GM23338 (cell line): ENCODE results near the gene XXYLT1. TPM values are rescaled to one million over a fixed set of nuclear protein-coding genes. Genes with fewer than 3 reads are reported as not detected.

ENCODE experiments used
- ATAC-seq: fragments of 200-7000 bp; cut with Tn5 transposase; 3 replicates; pipeline ENCODE4 v1.9.1; 2020
- DNase-seq: peaks from one replicate; pipeline ENCODE4 v3.0.0-alpha.2; 2015; ENCODE audit warnings: low spot score
- H2AFZ ChIP-seq: fragments of 200-600 bp; sonication (generic); 2 replicates; pipeline ENCODE4 v1.8.0; 2016; ENCODE audit warnings: antibody characterized with exemption, mild to moderate bottlenecking, moderate library complexity
- H3F3A ChIP-seq: fragments of 200-600 bp; sonication (generic); replicated peaks from 2 replicates; pipeline ENCODE4 v1.8.0; 2017; ENCODE audit warnings: antibody characterized with exemption, mixed run types, low read depth
- H3K27ac ChIP-seq: fragments of 200-600 bp; sonication (generic); 2 replicates; pipeline ENCODE4 v1.6.1; 2016; ENCODE audit warnings: low read depth
- H3K27me3 ChIP-seq: fragments of 200-600 bp; sonication (generic); 2 replicates; pipeline ENCODE4 v1.8.0; 2016; ENCODE audit warnings: mild to moderate bottlenecking, mixed run types, moderate library complexity; ENCODE audit not compliant: insufficient read depth
- H3K36me3 ChIP-seq: fragments of 200-600 bp; sonication (generic); 2 replicates; pipeline ENCODE4 v1.8.0; 2016; ENCODE audit warnings: mild to moderate bottlenecking; ENCODE audit not compliant: insufficient read depth
- H3K4me1 ChIP-seq: fragments of 200-600 bp; sonication (generic); 2 replicates; pipeline ENCODE4 v1.8.0; 2016; ENCODE audit warnings: mild to moderate bottlenecking, moderate library complexity; ENCODE audit not compliant: insufficient read depth
- H3K4me2 ChIP-seq: fragments of 200-600 bp; sonication (generic); 2 replicates; pipeline ENCODE4 v1.7.1; 2017; ENCODE audit warnings: mixed run types
- H3K4me3 ChIP-seq: fragments of 200-600 bp; sonication (generic); 2 replicates; pipeline ENCODE4 v1.6.1; 2016; ENCODE audit warnings: mixed run types
- H3K79me2 ChIP-seq: fragments of 200-600 bp; sonication (generic); replicated peaks from 2 replicates; pipeline ENCODE4 v1.8.0; 2017; ENCODE audit warnings: mild to moderate bottlenecking; ENCODE audit not compliant: insufficient read depth
- H3K9me2 ChIP-seq: fragments of 200-600 bp; sonication (generic); 2 replicates; pipeline ENCODE4 v1.8.0; 2017; ENCODE audit not compliant: insufficient read depth
- H4K20me1 ChIP-seq: fragments of 200-600 bp; sonication (generic); replicated peaks from 2 replicates; pipeline ENCODE4 v1.8.0; 2017; ENCODE audit warnings: mild to moderate bottlenecking; ENCODE audit not compliant: insufficient read depth
- H3K27ac Mint-ChIP-seq: 2 replicates; pipeline ENCODE4 v1.8.0; 2020; ENCODE audit warnings: inconsistent platforms, mild to moderate bottlenecking, moderate library complexity, mixed read lengths
- H3K27me3 Mint-ChIP-seq: 3 replicates; pipeline ENCODE4 v1.8.0; 2022; ENCODE audit warnings: low read depth, mild to moderate bottlenecking, moderate library complexity, mixed read lengths, inconsistent platforms; ENCODE audit not compliant: insufficient read depth, poor library complexity
- H3K36me3 Mint-ChIP-seq: 3 replicates; pipeline ENCODE4 v1.8.0; 2021; ENCODE audit warnings: low read depth, mild to moderate bottlenecking, inconsistent platforms, moderate library complexity, mixed read lengths
- H3K4me1 Mint-ChIP-seq: 3 replicates; pipeline ENCODE4 v1.8.0; 2020; ENCODE audit warnings: mild to moderate bottlenecking, inconsistent platforms, mixed read lengths
- H3K4me3 Mint-ChIP-seq: 3 replicates; pipeline ENCODE4 v1.8.0; 2021; ENCODE audit warnings: moderate library complexity, mild to moderate bottlenecking, inconsistent platforms, mixed read lengths
- H3K9me3 Mint-ChIP-seq: 3 replicates; pipeline ENCODE4 v1.8.0; 2020; ENCODE audit warnings: moderate library complexity, mild to moderate bottlenecking, inconsistent platforms, mixed read lengths
- CREB1 ChIP-seq: fragments of 250-450 bp; sonication (Bioruptor Pico); IDR thresholded peaks from 2 replicates; pipeline ENCODE4 v1.5.0; 2020; ENCODE audit warnings: low read depth, mild to moderate bottlenecking, moderate library complexity
- CTCF ChIP-seq, 2 experiments: fragments of 200-600 bp in 1 of 2; sonication (generic) in 1 of 2; conservative IDR thresholded peaks; 2 replicates each; pipeline versions ENCODE4 v1.5.1 to v1.6.1; 2016 to 2017; ENCODE audit warnings: antibody characterized with exemption in 2 of 2, low read depth in 2 of 2, mild to moderate bottlenecking in 2 of 2, moderate library complexity in 1 of 2
- ETS1 ChIP-seq: IDR thresholded peaks from 2 replicates; pipeline ENCODE4 v1.6.1; 2016; ENCODE audit warnings: antibody characterized with exemption
- EZH2 ChIP-seq: fragments of 200-600 bp; sonication (generic); IDR thresholded peaks from one replicate; pipeline ENCODE4 v1.8.0; 2017; ENCODE audit warnings: antibody characterized with exemption, mild to moderate bottlenecking, low read depth; ENCODE audit not compliant: unreplicated experiment
- JUNB ChIP-seq: IDR thresholded peaks from one replicate; pipeline ENCODE4 v1.6.1; 2016; ENCODE audit warnings: antibody characterized with exemption; ENCODE audit not compliant: unreplicated experiment
- NANOG ChIP-seq: IDR thresholded peaks from 2 replicates; pipeline ENCODE4 v1.6.1; 2016; ENCODE audit warnings: antibody characterized with exemption, borderline replicate concordance
- POLR2AphosphoS5 ChIP-seq: IDR thresholded peaks from 2 replicates; pipeline ENCODE4 v1.6.1; 2016; ENCODE audit warnings: antibody characterized with exemption, low read depth
- REST ChIP-seq: IDR thresholded peaks from one replicate; pipeline ENCODE4 v1.6.1; 2018; ENCODE audit warnings: antibody characterized with exemption; ENCODE audit not compliant: unreplicated experiment
- STAT1 ChIP-seq: IDR thresholded peaks from one replicate; pipeline ENCODE4 v1.6.1; 2016; ENCODE audit warnings: antibody characterized with exemption; ENCODE audit not compliant: unreplicated experiment
- ZNF114 ChIP-seq: fragments of 250-450 bp; sonication (Bioruptor Pico); IDR thresholded peaks from 2 replicates; pipeline ENCODE4 v1.5.0; 2020; ENCODE audit warnings: mild to moderate bottlenecking, moderate library complexity
- ZNF331 ChIP-seq: fragments of 250-450 bp; sonication (Bioruptor Pico); IDR thresholded peaks from 2 replicates; pipeline ENCODE4 v1.5.0; 2020; ENCODE audit warnings: low read depth, mild to moderate bottlenecking, moderate library complexity
- polyA plus RNA-seq: library from polyadenylated mRNA; unstranded; fragments of >200 nt; fragmentation: Nextera tagmentation; extraction: Ambion mirVana; gene quantifications from 2 replicates; pipeline ENCODE4 v1.2.1, GENCODE V29; 2016
- total RNA-seq: library from RNA; depleted of rRNA; stranded (reverse); fragments of >200 nt; shearing (Covaris generic); gene quantifications from 2 replicates; pipeline ENCODE4 v1.2.3, GENCODE V29; 2014

The XXYLT1 gene
- total and polyA plus RNA-seq, 2 experiments from 2014 or later, result 13.5 to 34.8 TPM

- Mint-ChIP-seq H3K27me3 (peaks cover 13% of the 10 kb centered on the region), H3K4me3 (no peak overlapping the region), H3K4me1 (peaks cover 28% of the 10 kb centered on the region), H3K27ac (0 out of 2 replicates have a peak overlapping the region, but pooled peaks have one; percentile 33), H3K9me3 (peaks cover 9% of the 10 kb centered on the region; the same call in 2 of the 3 replicates), H3K36me3 (peaks cover 31% of the 10 kb centered on the region; the same call in 2 of the 3 replicates)
- Histone ChIP-seq H3K27ac (no peak overlapping the region), H3F3A (no peaks in the 10 kb centered on the region), H3K9me2 (no peaks in the 10 kb centered on the region), H3K4me1 (peaks cover 12% of the 10 kb centered on the region), H3K79me2 (peaks cover 21% of the 10 kb centered on the region), H4K20me1 (peaks cover 16% of the 10 kb centered on the region), H2AFZ (no peak overlapping the region), H3K36me3 (no peaks in the 10 kb centered on the region), H3K4me3 (no peak overlapping the region), H3K27me3 (no peaks in the 10 kb centered on the region), H3K4me2 (no peak overlapping the region)
- DNase-seq (no peak), ATAC-seq (no peak)
- TF ChIP-seq ZNF331 (CRISPR knock-in tag), result no peak
Measured at GRCh38 chr3:195236076-195236798, 34.7 kb downstream of the XXYLT1 start.

GRCh38 chr3:195230244-195230643, 40.7 kb downstream of the XXYLT1 start:
- no peaks in the 10 kb centered on the region for H3K9me2 ChIP-seq
- no peaks in the 10 kb centered on the region for H3F3A ChIP-seq
- H3K36me3 ChIP-seq, result no peaks in the 10 kb centered on the region
- no peak for ATAC-seq
- Mint-ChIP-seq H3K4me3 (no peak overlapping the region), H3K4me1 (no peaks in the 10 kb centered on the region; the same call in 2 of the 3 replicates), H3K27me3 (peaks cover 10% of the 10 kb centered on the region), H3K36me3 (peaks cover 39% of the 10 kb centered on the region), H3K9me3 (peaks cover 5% of the 10 kb centered on the region; the same call in 2 of the 3 replicates), H3K27ac (no peak overlapping the region)
- no peak overlapping the region for H2AFZ ChIP-seq
- no peak overlapping the region for H3K4me2 ChIP-seq
- no peaks in the 10 kb centered on the region for H3K27me3 ChIP-seq
- no peaks in the 10 kb centered on the region for H4K20me1 ChIP-seq
- H3K4me1 ChIP-seq, result no peaks in the 10 kb centered on the region
- no peak for DNase-seq
- no peak overlapping the region for H3K4me3 ChIP-seq
- H3K79me2 ChIP-seq, result no peaks in the 10 kb centered on the region
- no peak overlapping the region for H3K27ac ChIP-seq
- TF ChIP-seq CTCF (conservative IDR thresholded peaks at IDR 0.05; ENCODE audit: low read depth in 2 of 2) (no peak), STAT1 (no peak), NANOG (no peak), ZNF114 (CRISPR knock-in tag) (no peak), REST (no peak), ETS1 (no peak), EZH2 (no peak), ZNF331 (CRISPR knock-in tag) (no peak), POLR2AphosphoS5 (no peak), JUNB (no peak), CREB1 (CRISPR knock-in tag) (no peak)
